Neutrophil (primary cell): ENCODE results near the gene HOXC6.

Experiments used
- H3K27ac ChIP-seq: fragments of 200-600 bp; sonication (generic); 2 replicates; pipeline ENCODE4 v1.5.1; 2016; ENCODE audit warnings: mild to moderate bottlenecking, moderate library complexity
- H3K27me3 ChIP-seq: fragments of 200-600 bp; sonication (generic); 2 replicates; pipeline ENCODE4 v1.6.0; 2016; ENCODE audit warnings: mild to moderate bottlenecking
- H3K36me3 ChIP-seq: fragments of 200-600 bp; sonication (generic); 2 replicates; pipeline ENCODE4 v1.5.1; 2017
- H3K4me1 ChIP-seq, 2 experiments: fragments of 200-600 bp in 1 of 2; sonication (generic) in 1 of 2; 1 replicate in 1 of 2; 2 replicates in 1 of 2; pipeline versions ENCODE4 v1.5.1 to v1.6.1; 2013 to 2016; ENCODE audit warnings: low read depth in 1 of 2, low read length in 1 of 2, mild to moderate bottlenecking in 1 of 2, moderate library complexity in 1 of 2; ENCODE audit not compliant: control insufficient read depth in 1 of 2, insufficient read depth in 1 of 2
- H3K4me3 ChIP-seq, 2 experiments: fragments of 200-600 bp in 1 of 2; sonication (generic) in 1 of 2; 1 replicate in 1 of 2; 2 replicates in 1 of 2; pipeline ENCODE4 v1.5.1; 2013 to 2016; ENCODE audit warnings: low read depth in 1 of 2, low read length in 1 of 2, mild to moderate bottlenecking in 1 of 2, moderate library complexity in 1 of 2
- H3K9me3 ChIP-seq: fragments of 200-600 bp; sonication (generic); 2 replicates; pipeline ENCODE4 v1.5.1; 2016
- TF ChIP-seq, protein P1 (sequence below): fragments of 200-600 bp; sonication (generic); IDR thresholded peaks from 2 replicates; pipeline ENCODE4 v1.5.1; 2016; ENCODE audit warnings: antibody characterized with exemption

The HOXC6 gene

DNA sequence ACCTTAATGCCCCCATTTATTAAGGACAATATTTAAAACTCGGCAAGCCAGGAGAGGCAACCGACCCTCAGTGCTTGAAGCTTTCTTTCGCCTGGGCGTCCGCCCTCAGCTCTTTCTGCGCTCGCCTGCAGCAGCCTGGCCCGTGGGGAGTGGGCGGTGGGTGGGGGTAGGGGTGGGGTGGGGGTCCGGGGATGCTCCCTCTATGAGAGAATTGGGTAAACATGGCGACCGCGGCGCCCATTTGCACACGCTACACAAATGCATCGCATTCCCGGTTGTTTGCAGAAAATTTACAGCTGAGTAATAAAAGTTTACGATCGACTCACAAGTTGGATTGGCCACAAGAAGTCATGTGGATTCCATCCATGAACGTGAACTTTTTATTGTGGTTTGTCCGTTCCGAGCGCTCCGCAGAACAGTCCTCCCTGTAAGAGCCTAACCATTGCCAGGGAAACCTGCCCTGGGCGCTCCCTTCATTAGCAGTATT lies 11.7 kb upstream of the HOXC6 start:
- H3K27ac ChIP-seq, result no peak overlapping the region
- TF ChIP-seq, protein P1, sequence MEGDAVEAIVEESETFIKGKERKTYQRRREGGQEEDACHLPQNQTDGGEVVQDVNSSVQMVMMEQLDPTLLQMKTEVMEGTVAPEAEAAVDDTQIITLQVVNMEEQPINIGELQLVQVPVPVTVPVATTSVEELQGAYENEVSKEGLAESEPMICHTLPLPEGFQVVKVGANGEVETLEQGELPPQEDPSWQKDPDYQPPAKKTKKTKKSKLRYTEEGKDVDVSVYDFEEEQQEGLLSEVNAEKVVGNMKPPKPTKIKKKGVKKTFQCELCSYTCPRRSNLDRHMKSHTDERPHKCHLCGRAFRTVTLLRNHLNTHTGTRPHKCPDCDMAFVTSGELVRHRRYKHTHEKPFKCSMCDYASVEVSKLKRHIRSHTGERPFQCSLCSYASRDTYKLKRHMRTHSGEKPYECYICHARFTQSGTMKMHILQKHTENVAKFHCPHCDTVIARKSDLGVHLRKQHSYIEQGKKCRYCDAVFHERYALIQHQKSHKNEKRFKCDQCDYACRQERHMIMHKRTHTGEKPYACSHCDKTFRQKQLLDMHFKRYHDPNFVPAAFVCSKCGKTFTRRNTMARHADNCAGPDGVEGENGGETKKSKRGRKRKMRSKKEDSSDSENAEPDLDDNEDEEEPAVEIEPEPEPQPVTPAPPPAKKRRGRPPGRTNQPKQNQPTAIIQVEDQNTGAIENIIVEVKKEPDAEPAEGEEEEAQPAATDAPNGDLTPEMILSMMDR, result no peak
- H3K4me1 ChIP-seq, result peaks cover 2 to 13% of the 10 kb centered on the region in 2 experiments
- no peaks in the 10 kb centered on the region for H3K36me3 ChIP-seq
- peaks cover 100% of the 10 kb centered on the region for H3K27me3 ChIP-seq
- no peak overlapping the region for H3K4me3 ChIP-seq
- H3K9me3 ChIP-seq, result no peaks in the 10 kb centered on the region

DNA sequence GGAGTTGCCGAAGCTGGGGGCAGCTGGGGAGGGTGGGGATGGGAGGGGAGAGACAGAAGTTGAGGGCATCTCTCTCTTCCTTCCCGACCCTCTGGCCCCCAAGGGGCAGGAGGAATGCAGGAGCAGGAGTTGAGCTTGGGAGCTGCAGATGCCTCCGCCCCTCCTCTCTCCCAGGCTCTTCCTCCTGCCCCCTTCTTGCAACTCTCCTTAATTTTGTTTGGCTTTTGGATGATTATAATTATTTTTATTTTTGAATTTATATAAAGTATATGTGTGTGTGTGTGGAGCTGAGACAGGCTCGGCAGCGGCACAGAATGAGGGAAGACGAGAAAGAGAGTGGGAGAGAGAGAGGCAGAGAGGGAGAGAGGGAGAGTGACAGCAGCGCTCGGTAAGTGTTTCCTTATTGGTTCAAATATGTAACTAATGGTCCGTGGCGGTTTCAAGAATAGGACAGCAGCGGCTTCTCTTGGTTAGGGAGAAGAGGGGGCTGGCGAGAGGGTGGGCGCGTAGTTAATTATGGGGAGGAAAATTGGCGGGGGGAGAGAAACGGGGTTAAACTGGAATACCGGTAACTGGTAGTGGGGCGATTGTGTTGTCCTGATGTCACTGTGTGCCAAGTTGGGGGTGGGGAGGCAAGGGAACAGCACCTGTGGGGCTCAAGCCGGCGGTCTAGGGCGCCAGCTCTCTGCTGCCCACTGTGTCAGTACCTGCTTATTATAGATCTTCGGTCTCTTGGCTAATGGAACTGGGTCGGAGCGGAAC lies 11.0 kb upstream of the HOXC6 start:
- TF ChIP-seq, protein P1, result no peak
- Histone ChIP-seq H3K9me3 (no peaks in the 10 kb centered on the region), H3K27me3 (peaks cover 100% of the 10 kb centered on the region), H3K4me1 (peaks cover 2 to 13% of the 10 kb centered on the region in 2 experiments), H3K27ac (no peak overlapping the region), H3K36me3 (no peaks in the 10 kb centered on the region), H3K4me3 (peak overlapping the region in 1 of 2 experiments; percentile 13)

DNA sequence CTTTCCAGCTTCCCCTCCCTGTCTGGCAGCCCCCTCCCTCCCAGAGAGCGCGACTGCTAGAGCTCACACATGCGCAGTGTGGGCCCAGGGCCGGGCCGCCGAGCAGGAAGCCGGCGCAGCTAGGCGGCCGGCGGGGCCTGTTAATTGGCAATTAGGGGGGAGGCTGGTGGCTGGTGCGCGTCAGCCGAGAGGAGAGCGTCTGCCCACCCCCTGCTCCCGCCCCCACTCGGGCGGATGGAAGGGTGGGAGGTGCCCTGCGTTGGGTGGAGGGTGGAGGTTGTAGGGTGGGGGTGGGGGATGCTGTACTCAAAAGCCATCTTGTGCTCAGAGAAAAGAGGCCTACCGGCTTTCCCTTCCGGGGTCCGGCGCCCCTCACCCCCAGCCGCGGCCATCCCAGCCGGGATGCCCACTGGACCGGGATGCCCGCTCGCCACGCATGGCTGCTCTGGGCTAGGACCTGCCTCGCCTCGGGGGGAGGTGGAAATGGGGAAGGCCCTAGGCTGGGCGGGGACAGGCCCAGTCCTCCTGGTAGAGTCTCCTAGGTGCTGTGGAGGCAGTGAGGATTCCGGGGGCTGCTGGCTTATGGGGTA lies 10.3 kb upstream of the HOXC6 start:
- Histone ChIP-seq H3K4me1 (peaks cover 2 to 13% of the 10 kb centered on the region in 2 experiments), H3K36me3 (no peaks in the 10 kb centered on the region), H3K27me3 (peaks cover 100% of the 10 kb centered on the region), H3K4me3 (peak overlapping the region in 1 of 2 experiments; percentile 13), H3K9me3 (no peaks in the 10 kb centered on the region), H3K27ac (no peak overlapping the region)
- TF ChIP-seq, protein P1, result no peak

DNA sequence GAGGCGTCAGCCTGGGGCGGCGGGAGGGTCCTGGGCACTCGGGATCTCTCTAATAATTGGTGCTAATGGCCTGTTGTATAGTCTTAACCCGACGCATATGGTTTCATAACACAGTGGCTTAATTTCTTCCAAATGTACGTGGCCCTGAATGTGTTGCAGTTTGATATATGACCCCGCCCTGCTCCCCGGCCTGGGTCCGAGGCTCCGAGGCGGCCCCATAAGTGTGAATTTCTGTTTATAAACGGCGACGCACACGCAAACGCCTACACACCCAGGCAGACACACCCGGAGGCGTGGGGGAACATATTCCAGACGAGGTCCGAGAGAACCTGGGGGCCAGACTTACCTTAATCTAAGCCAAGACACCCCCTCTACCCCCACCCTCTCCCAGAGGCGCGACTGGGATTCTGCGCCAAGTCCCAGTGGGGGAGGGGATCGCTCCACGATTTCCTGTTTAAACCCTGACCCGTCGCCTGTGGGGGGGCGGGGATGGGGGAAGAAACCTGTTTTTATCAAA lies 9.7 kb upstream of the HOXC6 start:
- H3K4me3 ChIP-seq, result peak overlapping the region in 1 of 2 experiments; percentile 13
- H3K27me3 ChIP-seq, result peaks cover 100% of the 10 kb centered on the region
- TF ChIP-seq, protein P1, result no peak
- no peaks in the 10 kb centered on the region for H3K9me3 ChIP-seq
- H3K4me1 ChIP-seq, result peaks cover 2 to 13% of the 10 kb centered on the region in 2 experiments
- no peak overlapping the region for H3K27ac ChIP-seq
- H3K36me3 ChIP-seq, result no peaks in the 10 kb centered on the region

DNA sequence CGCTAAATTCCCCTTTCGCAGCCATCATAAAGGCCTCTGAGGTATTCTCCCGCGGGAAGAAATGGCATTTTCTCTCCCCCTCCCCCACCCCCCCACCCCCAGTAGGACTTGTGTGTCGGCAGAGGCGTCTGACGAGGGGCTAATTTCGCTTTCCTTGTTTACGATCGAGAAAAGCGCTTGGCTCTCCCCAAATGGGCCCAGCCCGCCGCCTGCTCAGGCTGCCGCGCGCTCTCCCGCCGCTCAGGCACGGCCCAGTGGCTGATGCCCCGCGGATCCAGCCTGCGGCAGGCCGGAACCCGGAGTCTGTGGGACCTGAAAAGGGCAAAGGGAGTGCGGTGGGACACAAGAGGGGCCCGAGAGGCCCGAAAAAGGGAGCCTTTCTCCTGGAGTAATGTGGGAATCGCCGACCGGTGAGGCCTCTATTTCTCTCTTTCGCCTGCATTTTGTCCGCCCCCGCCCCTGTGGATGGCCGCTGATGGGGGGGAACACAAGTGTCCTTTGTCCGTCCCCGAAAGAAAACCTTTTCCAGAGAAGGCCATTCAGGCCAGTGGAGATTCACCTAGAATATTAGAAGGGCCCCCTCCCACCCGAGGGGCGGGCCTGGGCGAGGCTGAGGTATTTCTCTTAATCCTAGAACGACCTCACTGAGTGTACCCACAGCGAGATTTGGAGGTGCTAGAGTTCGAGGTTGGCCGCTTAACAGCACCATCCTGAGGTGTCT lies 9.0 kb upstream of the HOXC6 start:
- Histone ChIP-seq H3K9me3 (no peaks in the 10 kb centered on the region), H3K4me3 (no peak overlapping the region), H3K36me3 (no peaks in the 10 kb centered on the region), H3K4me1 (peaks cover 2 to 12% of the 10 kb centered on the region in 2 experiments), H3K27ac (no peak overlapping the region), H3K27me3 (peaks cover 100% of the 10 kb centered on the region)
- TF ChIP-seq, protein P1, result no peak
